A549 (cell line): Measurements from ENCODE around the gene CASK. TPM values are rescaled to one million over a fixed set of nuclear protein-coding genes. Genes with fewer than 3 reads are reported as not detected.

ENCODE experiments used
- ATAC-seq, 2 experiments: fragments of 200-7000 bp in 1 of 2; fragments of >200 bp in 1 of 2; cut with Nextera tagmentation in 1 of 2; cut with Tn5 transposase in 1 of 2; 3 replicates each; pipeline versions ENCODE4 v1.8.0 to v1.9.1; 2018 to 2020; ENCODE audit warnings: mild to moderate bottlenecking in 1 of 2, moderate library complexity in 1 of 2
- CTCF ChIA-PET: fragments of 300-600 bp; sonication (Branson Sonifier 250); formaldehyde crosslinking; extraction: SDS; loops from one replicate; lab custom pipeline; 2021; ENCODE audit warnings: antibody characterized with exemption, inconsistent platforms; lab: Yijun Ruan, JAX
- POLR2A ChIA-PET: fragments of 350-600 bp; formaldehyde crosslinking; extraction: SDS; loops from one replicate; lab custom pipeline; 2021; ENCODE audit warnings: antibody characterized with exemption, inconsistent platforms; lab: Yijun Ruan, JAX
- DNase-seq, 2 experiments: peaks; one replicate each; pipeline versions ENCODE4 v3.0.0 to v3.0.0-alpha.2; 2011 to 2016; ENCODE audit warnings: low read depth in 1 of 2, low spot score in 1 of 2
- FAIRE-seq: peaks from 2 replicates; lab custom pipeline; 2011; peaks lifted over from hg19 to GRCh38; lab: Jason Lieb, UNC
- H3K27ac ChIP-seq, 2 experiments: fragments of >200 bp; sonication (Bioruptor Twin); formaldehyde crosslinking; 3 replicates each; pipeline ENCODE4 v1.5.1; 2016 to 2017
- H3K4me1 ChIP-seq: fragments of >200 bp; sonication (Bioruptor Twin); formaldehyde crosslinking; 3 replicates; pipeline ENCODE4 v1.6.1; 2016
- H3K4me2 ChIP-seq: fragments of >200 bp; sonication (Bioruptor Twin); formaldehyde crosslinking; 3 replicates; pipeline ENCODE4 v1.6.1; 2016
- H3K4me3 ChIP-seq: fragments of >200 bp; sonication (Bioruptor Twin); formaldehyde crosslinking; 3 replicates; pipeline ENCODE4 v1.5.1; 2016
- H3K9me3 ChIP-seq: fragments of >200 bp; sonication (Bioruptor Twin); formaldehyde crosslinking; 3 replicates; pipeline ENCODE4 v1.6.1; 2016
- BHLHE40 ChIP-seq: IDR thresholded peaks from 2 replicates; pipeline ENCODE4 v1.6.1; 2012; ENCODE audit warnings: low read depth, low read length, inconsistent platforms
- CBX8 ChIP-seq: fragments of 200-600 bp; sonication (generic); IDR thresholded peaks from 2 replicates; pipeline ENCODE4 v1.6.1; 2016
- CEBPB ChIP-seq, 2 experiments: fragments of >200 bp in 1 of 2; sonication (Bioruptor Twin) in 1 of 2; formaldehyde crosslinking in 1 of 2; IDR thresholded peaks; 2 replicates each; pipeline ENCODE4 v1.6.1; 2012 to 2016
- CHD4 ChIP-seq: fragments of 200-600 bp; sonication (generic); IDR thresholded peaks from 2 replicates; pipeline ENCODE4 v1.6.1; 2016; ENCODE audit warnings: antibody characterized with exemption, mild to moderate bottlenecking, borderline replicate concordance
- EHF ChIP-seq: fragments of 250-450 bp; sonication (Bioruptor Pico); IDR thresholded peaks from 2 replicates; pipeline ENCODE4 v1.5.0; 2020; ENCODE audit warnings: mild to moderate bottlenecking
- EP300 ChIP-seq, 2 experiments: fragments of >200 bp; sonication (Bioruptor Twin); formaldehyde crosslinking; IDR thresholded peaks; 2 replicates in 1 of 2; 3 replicates in 1 of 2; pipeline ENCODE4 v1.6.1; 2016 to 2017
- FOSB ChIP-seq: fragments of 250-450 bp; sonication (Bioruptor Pico); IDR thresholded peaks from 2 replicates; pipeline ENCODE4 v1.5.0; 2020; ENCODE audit warnings: mild to moderate bottlenecking, moderate library complexity
- GATA3 ChIP-seq: IDR thresholded peaks from 2 replicates; pipeline ENCODE4 v1.6.1; 2012; ENCODE audit warnings: borderline replicate concordance
- HOXA7 ChIP-seq: fragments of 250-450 bp; sonication (Bioruptor Pico); IDR thresholded peaks from 2 replicates; pipeline ENCODE4 v1.5.0; 2020; ENCODE audit warnings: mild to moderate bottlenecking, moderate library complexity
- HOXB13 ChIP-seq: fragments of 250-450 bp; sonication (Bioruptor Pico); IDR thresholded peaks from 2 replicates; pipeline ENCODE4 v1.5.0; 2020; ENCODE audit warnings: low read depth, mild to moderate bottlenecking, moderate library complexity
- HOXB5 ChIP-seq: fragments of 250-450 bp; sonication (Bioruptor Pico); IDR thresholded peaks from 2 replicates; pipeline ENCODE4 v1.5.0; 2020; ENCODE audit warnings: mild to moderate bottlenecking, moderate library complexity
- JUN ChIP-seq, 2 experiments: fragments of >200 bp; sonication (Bioruptor Twin); formaldehyde crosslinking; IDR thresholded peaks; 2 replicates in 1 of 2; 3 replicates in 1 of 2; pipeline ENCODE4 v1.6.1; 2016 to 2017
- JUNB ChIP-seq: fragments of >200 bp; sonication (Bioruptor Twin); formaldehyde crosslinking; IDR thresholded peaks from 2 replicates; pipeline ENCODE4 v1.6.1; 2016
- MAFK ChIP-seq: fragments of 450-650 bp; IDR thresholded peaks from 2 replicates; pipeline ENCODE4 v1.6.1; 2014; ENCODE audit not compliant: partially characterized antibody
- MYC ChIP-seq: IDR thresholded peaks from 2 replicates; pipeline ENCODE4 v1.6.1; 2012; ENCODE audit warnings: mild to moderate bottlenecking, inconsistent platforms, low read length, improper control_type of control experiment, borderline replicate concordance
- NR3C1 ChIP-seq: fragments of >200 bp; sonication (Bioruptor Twin); formaldehyde crosslinking; IDR thresholded peaks from 3 replicates; pipeline ENCODE4 v1.6.1; 2017
- PHF8 ChIP-seq: fragments of 200-600 bp; sonication (generic); IDR thresholded peaks from 2 replicates; pipeline ENCODE4 v1.6.1; 2016; ENCODE audit warnings: low read depth, mild to moderate bottlenecking, antibody characterized with exemption, moderate library complexity, borderline replicate concordance
- RARB ChIP-seq: fragments of 250-450 bp; sonication (Bioruptor Pico); IDR thresholded peaks from 2 replicates; pipeline ENCODE4 v1.8.0; 2021; ENCODE audit warnings: mild to moderate bottlenecking, moderate library complexity
- RNF2 ChIP-seq: fragments of 200-600 bp; sonication (generic); IDR thresholded peaks from 2 replicates; pipeline ENCODE4 v1.6.1; 2016; ENCODE audit warnings: low read depth, mild to moderate bottlenecking, antibody characterized with exemption, moderate library complexity, borderline replicate concordance
- SREBF2 ChIP-seq: fragments of 450-650 bp; IDR thresholded peaks from 2 replicates; pipeline ENCODE4 v1.6.1; 2014; ENCODE audit warnings: mild to moderate bottlenecking, moderate library complexity
- TP53 ChIP-seq: fragments of 250-450 bp; sonication (Bioruptor Pico); IDR thresholded peaks from 2 replicates; pipeline ENCODE4 v1.5.0; 2021; ENCODE audit warnings: mild to moderate bottlenecking, moderate library complexity
- ZC3H11A ChIP-seq: fragments of 450-650 bp; IDR thresholded peaks from 2 replicates; pipeline ENCODE4 v1.6.1; 2014; ENCODE audit warnings: antibody characterized with exemption, mild to moderate bottlenecking
- ZNF302 ChIP-seq: fragments of 250-450 bp; sonication (Bioruptor Pico); IDR thresholded peaks from 2 replicates; pipeline ENCODE4 v1.9.0; 2021; ENCODE audit warnings: inconsistent platforms, mild to moderate bottlenecking, moderate library complexity
- ZSCAN20 ChIP-seq: fragments of 250-450 bp; sonication (Bioruptor Pico); IDR thresholded peaks from 2 replicates; pipeline ENCODE4 v1.8.0; 2022; ENCODE audit warnings: mild to moderate bottlenecking, moderate library complexity
- WGBS: methylation state at CpG from one replicate; pipeline ENCODE4 v1.1.6; 2017; ENCODE audit errors: missing lambda C conversion rate; 5-methylcytosine and 5-hydroxymethylcytosine counted together
- polyA plus RNA-seq, 4 experiments: library from polyadenylated mRNA; depleted of rRNA in 3 of 4; stranded (reverse); fragments of >200 nt; fragmentation: RNase III in 1 of 4; extraction: RNeasy Plus Mini Kit Qiagen cat#74134 plus additional on column Dnase treatment in 1 of 4; gene quantifications; 2 replicates in 3 of 4; 3 replicates in 1 of 4; pipeline ENCODE4 v1.2.3, GENCODE V29; 2011 to 2017
- TF ChIP-seq, protein P1 (sequence below): fragments of 200-600 bp; sonication (generic); IDR thresholded peaks from 2 replicates; pipeline ENCODE4 v1.6.1; 2016; ENCODE audit warnings: antibody characterized with exemption, mild to moderate bottlenecking, moderate library complexity
- TF ChIP-seq, protein P2 (sequence below): IDR thresholded peaks from 2 replicates; pipeline ENCODE4 v1.6.1; 2012
- TF ChIP-seq, protein P3 (sequence below): fragments of >200 bp; sonication (Bioruptor Twin); formaldehyde crosslinking; IDR thresholded peaks from 3 replicates; pipeline ENCODE4 v1.5.1; 2016
- TF ChIP-seq, protein P4 (sequence below): fragments of 450-650 bp; IDR thresholded peaks from 2 replicates; pipeline ENCODE4 v1.6.1; 2014; ENCODE audit warnings: antibody characterized with exemption
- TF ChIP-seq, protein P5 (sequence below): fragments of 250-450 bp; sonication (Bioruptor Pico); IDR thresholded peaks from 2 replicates; pipeline ENCODE4 v1.5.0; 2020; ENCODE audit warnings: low read depth, mild to moderate bottlenecking, moderate library complexity

Gene CASK
- polyA plus RNA-seq, 2 of the 4 experiments (the other 2 are of a cell fraction), result 23.3 to 57.6 TPM

DNA sequence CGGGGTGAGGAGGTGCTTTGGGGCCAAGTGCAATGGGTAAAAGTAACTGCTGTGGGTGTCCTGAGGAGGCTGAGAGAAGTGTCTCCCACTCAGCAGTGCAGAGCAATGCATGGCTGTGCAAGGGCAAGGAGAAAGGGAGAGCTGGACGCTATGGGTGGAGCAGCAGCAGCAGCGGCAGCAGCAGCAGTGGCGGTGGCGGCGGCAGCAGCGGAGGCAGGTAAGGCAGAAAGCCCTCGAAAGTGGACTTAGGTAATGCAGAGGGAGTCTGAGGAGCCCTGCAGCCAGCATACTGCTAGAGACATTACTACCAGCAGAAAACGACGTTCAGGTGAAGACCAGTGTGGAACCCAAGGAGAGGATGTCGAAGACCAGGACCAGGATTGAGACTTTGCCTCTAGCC is 394.1 kb downstream of the CASK start:
- no peak for TF ChIP-seq HOXB5 (CRISPR knock-in tag)
- no peak for TF ChIP-seq NR3C1
- TF ChIP-seq, protein P1, sequence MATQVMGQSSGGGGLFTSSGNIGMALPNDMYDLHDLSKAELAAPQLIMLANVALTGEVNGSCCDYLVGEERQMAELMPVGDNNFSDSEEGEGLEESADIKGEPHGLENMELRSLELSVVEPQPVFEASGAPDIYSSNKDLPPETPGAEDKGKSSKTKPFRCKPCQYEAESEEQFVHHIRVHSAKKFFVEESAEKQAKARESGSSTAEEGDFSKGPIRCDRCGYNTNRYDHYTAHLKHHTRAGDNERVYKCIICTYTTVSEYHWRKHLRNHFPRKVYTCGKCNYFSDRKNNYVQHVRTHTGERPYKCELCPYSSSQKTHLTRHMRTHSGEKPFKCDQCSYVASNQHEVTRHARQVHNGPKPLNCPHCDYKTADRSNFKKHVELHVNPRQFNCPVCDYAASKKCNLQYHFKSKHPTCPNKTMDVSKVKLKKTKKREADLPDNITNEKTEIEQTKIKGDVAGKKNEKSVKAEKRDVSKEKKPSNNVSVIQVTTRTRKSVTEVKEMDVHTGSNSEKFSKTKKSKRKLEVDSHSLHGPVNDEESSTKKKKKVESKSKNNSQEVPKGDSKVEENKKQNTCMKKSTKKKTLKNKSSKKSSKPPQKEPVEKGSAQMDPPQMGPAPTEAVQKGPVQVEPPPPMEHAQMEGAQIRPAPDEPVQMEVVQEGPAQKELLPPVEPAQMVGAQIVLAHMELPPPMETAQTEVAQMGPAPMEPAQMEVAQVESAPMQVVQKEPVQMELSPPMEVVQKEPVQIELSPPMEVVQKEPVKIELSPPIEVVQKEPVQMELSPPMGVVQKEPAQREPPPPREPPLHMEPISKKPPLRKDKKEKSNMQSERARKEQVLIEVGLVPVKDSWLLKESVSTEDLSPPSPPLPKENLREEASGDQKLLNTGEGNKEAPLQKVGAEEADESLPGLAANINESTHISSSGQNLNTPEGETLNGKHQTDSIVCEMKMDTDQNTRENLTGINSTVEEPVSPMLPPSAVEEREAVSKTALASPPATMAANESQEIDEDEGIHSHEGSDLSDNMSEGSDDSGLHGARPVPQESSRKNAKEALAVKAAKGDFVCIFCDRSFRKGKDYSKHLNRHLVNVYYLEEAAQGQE, result no peak
- no peak for TF ChIP-seq CBX8
- no peak for TF ChIP-seq JUN (IDR thresholded peaks at IDR 0.05)
- TF ChIP-seq, protein P2, sequence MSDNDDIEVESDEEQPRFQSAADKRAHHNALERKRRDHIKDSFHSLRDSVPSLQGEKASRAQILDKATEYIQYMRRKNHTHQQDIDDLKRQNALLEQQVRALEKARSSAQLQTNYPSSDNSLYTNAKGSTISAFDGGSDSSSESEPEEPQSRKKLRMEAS, result no peak
- no peak for TF ChIP-seq RARB (CRISPR knock-in tag)
- TF ChIP-seq, protein P3, sequence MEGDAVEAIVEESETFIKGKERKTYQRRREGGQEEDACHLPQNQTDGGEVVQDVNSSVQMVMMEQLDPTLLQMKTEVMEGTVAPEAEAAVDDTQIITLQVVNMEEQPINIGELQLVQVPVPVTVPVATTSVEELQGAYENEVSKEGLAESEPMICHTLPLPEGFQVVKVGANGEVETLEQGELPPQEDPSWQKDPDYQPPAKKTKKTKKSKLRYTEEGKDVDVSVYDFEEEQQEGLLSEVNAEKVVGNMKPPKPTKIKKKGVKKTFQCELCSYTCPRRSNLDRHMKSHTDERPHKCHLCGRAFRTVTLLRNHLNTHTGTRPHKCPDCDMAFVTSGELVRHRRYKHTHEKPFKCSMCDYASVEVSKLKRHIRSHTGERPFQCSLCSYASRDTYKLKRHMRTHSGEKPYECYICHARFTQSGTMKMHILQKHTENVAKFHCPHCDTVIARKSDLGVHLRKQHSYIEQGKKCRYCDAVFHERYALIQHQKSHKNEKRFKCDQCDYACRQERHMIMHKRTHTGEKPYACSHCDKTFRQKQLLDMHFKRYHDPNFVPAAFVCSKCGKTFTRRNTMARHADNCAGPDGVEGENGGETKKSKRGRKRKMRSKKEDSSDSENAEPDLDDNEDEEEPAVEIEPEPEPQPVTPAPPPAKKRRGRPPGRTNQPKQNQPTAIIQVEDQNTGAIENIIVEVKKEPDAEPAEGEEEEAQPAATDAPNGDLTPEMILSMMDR, result no peak
- TF ChIP-seq, protein P4, sequence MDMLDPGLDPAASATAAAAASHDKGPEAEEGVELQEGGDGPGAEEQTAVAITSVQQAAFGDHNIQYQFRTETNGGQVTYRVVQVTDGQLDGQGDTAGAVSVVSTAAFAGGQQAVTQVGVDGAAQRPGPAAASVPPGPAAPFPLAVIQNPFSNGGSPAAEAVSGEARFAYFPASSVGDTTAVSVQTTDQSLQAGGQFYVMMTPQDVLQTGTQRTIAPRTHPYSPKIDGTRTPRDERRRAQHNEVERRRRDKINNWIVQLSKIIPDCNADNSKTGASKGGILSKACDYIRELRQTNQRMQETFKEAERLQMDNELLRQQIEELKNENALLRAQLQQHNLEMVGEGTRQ, result no peak
- no peak for TF ChIP-seq RNF2
- TF ChIP-seq MYC, result no peak
- no peak for TF ChIP-seq CHD4
- no peak for TF ChIP-seq EHF
- no peak for TF ChIP-seq MAFK
- TF ChIP-seq HOXB13, result no peak
- no peak for TF ChIP-seq CEBPB (IDR thresholded peaks at IDR 0.05)
- no peak for TF ChIP-seq PHF8
- no peak for TF ChIP-seq FOSB (CRISPR knock-in tag)
- TF ChIP-seq ZNF302 (CRISPR knock-in tag), result no peak
- no peak overlapping the region for H3K4me2 ChIP-seq
- no peak for ATAC-seq

DNA sequence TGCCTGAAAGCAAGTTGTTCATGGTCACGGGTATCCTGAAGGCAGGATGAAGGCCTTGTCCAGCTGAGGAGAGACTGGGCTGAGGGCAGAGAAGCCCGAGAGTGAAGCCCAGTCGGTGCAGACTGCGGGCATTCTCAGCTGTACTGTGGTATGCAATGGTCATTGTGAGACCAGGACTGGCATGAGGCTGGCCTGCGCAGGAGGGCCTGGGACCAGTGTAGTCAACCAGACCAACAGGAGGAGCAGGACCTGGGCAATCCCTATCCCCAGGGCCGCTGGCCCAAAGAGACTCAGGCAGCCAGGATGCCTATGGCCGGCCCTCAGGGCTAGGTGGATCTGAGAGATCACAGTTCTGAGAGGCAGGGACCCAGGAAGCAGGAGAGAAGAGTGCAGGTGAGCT is 394.6 kb downstream of the CASK start:
- Histone ChIP-seq H3K27ac (no peak overlapping the region; a peak in 1 of 6 replicates), H3K4me3 (no peak overlapping the region), H3K4me1 (peaks cover 29% of the 10 kb centered on the region), H3K9me3 (no peaks in the 10 kb centered on the region), H3K4me2 (no peak overlapping the region)
- POLR2A ChIA-PET, result no interaction called here
- TF ChIP-seq CBX8, result no peak
- TF ChIP-seq ZSCAN20 (CRISPR knock-in tag), result no peak
- no peak for TF ChIP-seq BHLHE40
- TF ChIP-seq, protein P3, result no peak
- TF ChIP-seq, protein P4, result no peak
- no peak for TF ChIP-seq TP53 (CRISPR knock-in tag)
- TF ChIP-seq, protein P5, sequence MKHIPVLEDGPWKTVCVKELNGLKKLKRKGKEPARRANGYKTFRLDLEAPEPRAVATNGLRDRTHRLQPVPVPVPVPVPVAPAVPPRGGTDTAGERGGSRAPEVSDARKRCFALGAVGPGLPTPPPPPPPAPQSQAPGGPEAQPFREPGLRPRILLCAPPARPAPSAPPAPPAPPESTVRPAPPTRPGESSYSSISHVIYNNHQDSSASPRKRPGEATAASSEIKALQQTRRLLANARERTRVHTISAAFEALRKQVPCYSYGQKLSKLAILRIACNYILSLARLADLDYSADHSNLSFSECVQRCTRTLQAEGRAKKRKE, result no peak
- TF ChIP-seq HOXA7 (CRISPR knock-in tag), result no peak
- TF ChIP-seq GATA3, result no peak
- TF ChIP-seq JUNB, result no peak
- no peak for TF ChIP-seq EP300 (IDR thresholded peaks at IDR 0.05)
- no peak for TF ChIP-seq SREBF2
- no peak for TF ChIP-seq ZC3H11A
- no peak for TF ChIP-seq CEBPB (IDR thresholded peaks at IDR 0.05)
- TF ChIP-seq FOSB (CRISPR knock-in tag), result no peak
- CTCF ChIA-PET, result no interaction called here
- 96% methylated on average over 5 of the region's 7 CpGs for WGBS
- ATAC-seq (no peak), DNase-seq (no peak), FAIRE-seq (no peak)

More for the DNA sequence above, 394.1 kb downstream of the CASK start:
- Histone ChIP-seq H3K27ac (no peak overlapping the region), H3K9me3 (no peaks in the 10 kb centered on the region), H3K4me3 (no peak overlapping the region), H3K4me1 (peaks cover 29% of the 10 kb centered on the region)
- DNase-seq (no peak), FAIRE-seq (no peak)
- ChIA-PET CTCF (no interaction called here), POLR2A (no interaction called here)
- 92% methylated on average over 11 of the region's 11 CpGs for WGBS
